BE2C (cell line): ENCODE measurements around the gene CDCA7.

ENCODE experiments used
- DNase-seq: peaks from one replicate; pipeline ENCODE4 v3.0.0-alpha.2; 2020
- H3K27me3 ChIP-seq: fragments of 250-450 bp; sonication (Bioruptor Pico); 2 replicates; pipeline ENCODE4 v1.5.1; 2020; ENCODE audit warnings: mild to moderate bottlenecking
- H3K36me3 ChIP-seq: fragments of 250-450 bp; sonication (Bioruptor Pico); 2 replicates; pipeline ENCODE4 v1.5.1; 2020; ENCODE audit warnings: mild to moderate bottlenecking
- H3K4me1 ChIP-seq: fragments of 250-450 bp; sonication (Bioruptor Pico); 2 replicates; pipeline ENCODE4 v1.5.1; 2020
- H3K4me3 ChIP-seq: 2 replicates; pipeline ENCODE4 v1.5.1; 2011; ENCODE audit warnings: low read depth, low read length
- H3K9me3 ChIP-seq: fragments of 250-450 bp; sonication (Bioruptor Pico); 2 replicates; pipeline ENCODE4 v1.5.1; 2020
- TF ChIP-seq, protein P1 (sequence below): IDR thresholded peaks from 2 replicates; pipeline ENCODE4 v1.5.1; 2012; ENCODE audit warnings: mild to moderate bottlenecking, low read depth, low read length

The CDCA7 gene

DNA sequence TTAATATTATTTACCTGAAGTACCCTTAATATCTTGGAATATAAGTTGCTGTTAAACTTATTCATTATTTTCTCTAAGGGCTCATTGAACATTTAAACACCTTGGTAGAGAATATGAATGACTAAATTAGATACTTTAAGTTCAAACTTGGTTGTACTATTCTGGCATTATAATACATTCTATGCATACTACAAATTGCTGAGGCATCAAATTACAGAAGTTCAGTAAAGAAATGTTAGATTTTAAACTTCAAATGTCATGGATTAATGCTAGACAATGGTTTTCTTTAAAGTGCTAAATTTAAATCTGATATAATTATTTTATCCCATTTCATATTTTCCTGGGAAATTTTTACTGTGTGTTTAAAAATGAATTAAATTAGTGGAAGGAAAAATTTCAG is 63.1 kb downstream of the CDCA7 start:
- Histone ChIP-seq H3K36me3 (no peaks in the 10 kb centered on the region), H3K27me3 (no peaks in the 10 kb centered on the region), H3K9me3 (no peaks in the 10 kb centered on the region), H3K4me3 (no peak overlapping the region), H3K4me1 (no peaks in the 10 kb centered on the region)
- DNase-seq = no peak
- TF ChIP-seq, protein P1, sequence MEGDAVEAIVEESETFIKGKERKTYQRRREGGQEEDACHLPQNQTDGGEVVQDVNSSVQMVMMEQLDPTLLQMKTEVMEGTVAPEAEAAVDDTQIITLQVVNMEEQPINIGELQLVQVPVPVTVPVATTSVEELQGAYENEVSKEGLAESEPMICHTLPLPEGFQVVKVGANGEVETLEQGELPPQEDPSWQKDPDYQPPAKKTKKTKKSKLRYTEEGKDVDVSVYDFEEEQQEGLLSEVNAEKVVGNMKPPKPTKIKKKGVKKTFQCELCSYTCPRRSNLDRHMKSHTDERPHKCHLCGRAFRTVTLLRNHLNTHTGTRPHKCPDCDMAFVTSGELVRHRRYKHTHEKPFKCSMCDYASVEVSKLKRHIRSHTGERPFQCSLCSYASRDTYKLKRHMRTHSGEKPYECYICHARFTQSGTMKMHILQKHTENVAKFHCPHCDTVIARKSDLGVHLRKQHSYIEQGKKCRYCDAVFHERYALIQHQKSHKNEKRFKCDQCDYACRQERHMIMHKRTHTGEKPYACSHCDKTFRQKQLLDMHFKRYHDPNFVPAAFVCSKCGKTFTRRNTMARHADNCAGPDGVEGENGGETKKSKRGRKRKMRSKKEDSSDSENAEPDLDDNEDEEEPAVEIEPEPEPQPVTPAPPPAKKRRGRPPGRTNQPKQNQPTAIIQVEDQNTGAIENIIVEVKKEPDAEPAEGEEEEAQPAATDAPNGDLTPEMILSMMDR = no peak
